ENCODE data around the gene PCDHA7.
"Not testable (repeated sequence)": the region's sequence is repeated elsewhere in the genome, so short reads cannot be mapped to it uniquely, and the experiment has no call there.

Gene PCDHA7

DNA sequence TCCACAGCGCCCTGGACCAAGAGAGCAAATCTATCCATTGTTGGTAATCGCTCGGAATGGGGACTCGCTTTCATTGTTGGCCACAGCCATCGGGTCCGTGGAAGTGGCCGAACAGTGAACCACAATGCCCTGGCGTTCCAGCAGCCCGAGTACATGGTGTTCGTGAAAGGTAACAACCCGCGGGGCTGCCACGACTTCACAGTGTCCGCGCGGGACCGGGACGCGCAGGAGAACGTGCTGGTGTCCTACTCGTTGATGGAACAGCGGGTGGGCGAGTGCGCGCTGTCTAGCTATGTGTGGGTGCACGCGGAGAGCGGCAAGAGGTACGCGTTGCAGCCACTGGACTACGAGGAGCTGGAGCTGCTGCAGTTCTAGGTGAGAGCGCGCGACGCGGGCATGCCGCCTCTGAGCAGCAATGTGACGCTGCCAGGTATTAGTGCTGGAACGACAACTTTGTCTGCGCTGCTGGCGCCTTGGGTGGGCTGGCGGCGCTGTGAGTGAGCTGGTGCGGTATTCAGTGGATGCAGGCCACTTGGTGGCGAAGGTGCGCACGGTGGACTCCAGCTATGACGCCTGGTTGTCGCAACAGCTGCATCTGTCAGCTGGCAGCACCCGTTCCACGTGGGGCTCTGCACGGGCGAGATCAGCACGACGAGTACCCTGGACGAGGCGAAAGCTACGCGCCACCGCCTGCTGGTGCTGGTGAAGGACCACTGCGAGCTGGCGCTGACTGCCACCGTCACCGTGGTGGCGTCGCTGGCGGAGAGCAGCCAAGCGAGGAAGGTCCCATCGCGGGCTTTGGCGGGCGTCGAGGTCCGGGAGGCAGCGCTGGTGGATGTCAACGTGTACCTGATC is 28.6 kb downstream of the PCDHA7 start:
- DNase-seq, result no peak

DNA sequence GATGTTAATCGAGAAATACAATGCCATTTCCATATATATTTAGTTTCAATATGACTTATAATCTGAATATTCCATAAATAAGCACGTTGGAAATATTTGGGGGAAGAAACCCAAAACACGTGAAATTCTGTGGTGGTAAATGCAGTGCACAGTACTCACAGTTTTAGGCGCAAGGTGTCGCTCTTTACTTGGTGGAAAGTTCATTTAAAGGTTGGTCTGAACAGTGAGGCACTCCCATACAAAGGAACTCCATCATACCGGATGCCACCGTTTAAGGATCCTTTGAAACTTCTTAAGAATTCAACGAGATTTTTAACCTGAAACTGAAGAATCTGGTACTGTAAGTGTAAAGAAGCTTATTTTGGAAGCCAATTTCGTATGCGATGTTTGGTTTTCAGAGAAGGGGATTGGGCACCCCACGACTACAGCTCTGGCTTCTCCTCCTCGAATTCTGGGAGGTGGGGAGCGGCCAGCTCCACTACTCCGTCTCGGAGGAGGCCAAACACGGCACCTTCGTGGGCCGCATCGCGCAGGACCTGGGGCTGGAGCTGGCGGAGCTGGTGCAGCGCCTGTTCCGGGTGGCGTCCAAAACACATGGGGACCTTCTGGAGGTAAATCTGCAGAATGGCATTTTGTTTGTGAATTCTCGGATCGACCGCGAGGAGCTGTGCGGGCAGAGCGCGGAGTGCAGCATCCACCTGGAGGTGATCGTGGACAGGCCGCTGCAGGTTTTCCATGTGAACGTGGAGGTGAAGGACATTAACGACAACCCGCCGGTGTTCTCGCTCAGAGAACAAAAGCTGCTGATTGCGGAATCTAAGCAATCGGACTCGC is 34.9 kb downstream of the PCDHA7 start, which contains the start of gene PCDHA11:
Gene PCDHA11 (plus strand): TSS at position 237 of the 834 bp plus-strand sequence. CDS start 147 bp downstream, at position 384.
- DNase-seq, result peak; percentile 9

- peak; percentile 12 for DNase-seq
Measured at GRCh38 chr5:140869555-140869886, 35.5 kb downstream of the PCDHA7 start.

- no peak for DNase-seq
Measured at GRCh38 chr5:140870221-140871201, 36.4 kb downstream of the PCDHA7 start.

- no peak for DNase-seq
Measured at GRCh38 chr5:140875085-140876065, 41.3 kb downstream of the PCDHA7 start, which contains the start of gene PCDHA12. Gene PCDHA12, plus strand, starts transcription at chr5:140875308. Its CDS starts 165 bp downstream, at chr5:140875473.

GRCh38 chr5:140876541-140877261 is 42.6 kb downstream of the PCDHA7 start:
- not testable (repeated sequence) for DNase-seq

DNA sequence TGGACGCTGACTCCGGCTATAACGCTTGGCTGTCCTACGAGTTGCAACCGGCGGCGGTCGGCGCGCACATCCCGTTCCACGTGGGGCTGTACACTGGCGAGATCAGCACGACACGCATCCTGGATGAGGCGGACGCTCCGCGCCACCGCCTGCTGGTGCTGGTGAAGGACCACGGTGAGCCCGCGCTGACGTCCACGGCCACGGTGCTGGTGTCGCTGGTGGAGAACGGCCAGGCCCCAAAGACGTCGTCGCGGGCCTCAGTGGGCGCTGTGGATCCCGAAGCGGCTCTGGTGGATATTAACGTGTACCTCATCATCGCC is 43.2 kb downstream of the PCDHA7 start:
- no peak for DNase-seq

DNA sequence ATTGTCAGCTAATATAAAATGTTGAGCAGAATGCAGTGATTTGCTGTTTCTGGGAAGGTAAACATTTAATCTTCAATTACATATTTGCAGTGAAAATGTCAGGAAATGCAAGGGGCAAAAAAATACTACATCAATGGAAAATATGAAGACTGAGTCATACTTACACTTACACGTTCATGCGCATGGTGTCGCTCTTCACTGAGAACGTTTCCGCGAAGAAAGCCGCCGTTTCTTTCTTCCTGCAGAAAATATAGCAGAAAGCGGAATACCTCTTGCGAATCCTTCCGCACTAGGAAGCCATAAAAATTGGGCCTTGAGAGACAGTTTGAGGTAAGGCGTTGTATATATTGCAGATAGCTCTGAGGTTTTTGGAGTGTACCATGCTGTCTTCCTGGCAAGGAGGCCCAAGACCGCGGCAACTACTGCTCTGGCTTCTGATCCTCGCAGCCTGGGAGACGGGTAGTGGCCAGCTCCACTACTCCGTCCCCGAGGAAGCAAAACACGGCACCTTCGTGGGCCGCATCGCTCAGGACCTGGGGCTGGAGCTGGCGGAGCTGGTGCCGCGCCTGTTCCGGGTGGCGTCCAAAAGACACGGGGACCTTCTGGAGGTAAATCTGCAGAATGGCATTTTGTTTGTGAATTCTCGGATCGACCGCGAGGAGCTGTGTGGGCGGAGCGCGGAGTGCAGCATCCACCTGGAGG is 48.0 kb downstream of the PCDHA7 start, which contains the start of gene PCDHA13:
Gene PCDHA13 (plus strand): TSS at position 236 of the 702 bp plus-strand sequence. CDS start 145 bp downstream, at position 381.
- no peak for DNase-seq

DNA sequence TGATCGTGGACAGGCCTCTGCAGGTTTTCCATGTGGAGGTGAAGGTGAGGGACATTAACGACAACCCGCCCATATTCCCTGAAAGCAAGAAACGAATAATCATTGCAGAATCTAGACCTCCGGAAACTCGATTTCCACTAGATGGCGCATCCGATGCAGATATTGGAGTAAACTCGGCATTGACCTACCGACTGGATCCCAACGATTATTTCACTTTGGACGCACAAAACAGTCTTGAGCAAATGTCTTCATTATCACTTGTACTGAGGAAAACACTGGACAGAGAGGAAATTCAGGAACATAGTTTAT is 48.5 kb downstream of the PCDHA7 start:
- no peak for DNase-seq

DNA sequence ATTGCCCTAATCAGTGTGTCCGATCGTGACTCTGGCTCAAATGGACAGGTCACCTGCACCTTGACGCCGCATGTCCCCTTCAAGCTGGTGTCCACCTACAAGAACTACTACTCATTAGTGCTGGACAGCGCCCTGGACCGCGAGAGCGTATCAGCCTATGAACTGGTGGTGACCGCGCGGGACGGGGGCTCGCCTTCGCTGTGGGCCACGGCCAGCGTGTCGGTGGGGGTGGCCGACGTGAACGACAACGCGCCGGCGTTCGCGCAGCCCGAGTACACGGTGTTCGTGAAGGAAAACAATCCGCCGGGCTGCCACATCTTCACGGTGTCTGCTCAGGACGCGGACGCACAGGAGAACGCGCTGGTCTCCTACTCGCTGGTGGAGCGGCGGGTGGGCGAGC is 49.3 kb downstream of the PCDHA7 start:
- no peak for DNase-seq

GRCh38 chr5:140883927-140884697 is 50.0 kb downstream of the PCDHA7 start:
- DNase-seq, result no peak
